SKM-1 treated with dmso at 0.1 percent for 144 hours (cell line): Measurements from ENCODE around the gene MINDY2.
"Not testable (repeated sequence)": the region's sequence is repeated elsewhere in the genome, so short reads cannot be mapped to it uniquely, and the experiment has no call there.

Source experiments
- DNase-seq: peaks from one replicate; lab custom pipeline; 2025; ENCODE audit not compliant: unreplicated experiment; lab: John Stamatoyannopoulos, UW

Gene MINDY2

DNA sequence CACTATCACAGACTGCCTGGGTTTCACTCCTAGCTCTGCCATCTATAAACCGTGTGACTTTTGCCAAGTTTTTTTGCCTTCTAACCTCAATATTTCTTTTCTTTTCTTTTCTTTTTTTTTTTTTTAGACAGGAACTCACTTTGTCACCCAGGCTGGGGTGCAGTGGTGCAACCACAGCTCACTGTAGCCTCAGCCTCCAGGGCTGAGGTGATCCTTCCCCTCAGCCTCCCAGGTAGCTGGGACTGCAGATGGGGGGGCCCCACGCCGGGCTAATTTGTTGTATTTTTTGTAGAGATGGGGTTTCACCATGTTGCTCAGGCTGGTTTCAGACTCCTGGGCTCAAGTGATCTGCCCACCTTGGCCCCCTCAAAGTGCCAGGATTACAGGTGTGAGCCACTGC, 18.4 kb upstream of the MINDY2 start:
- DNase-seq = no peak

DNA sequence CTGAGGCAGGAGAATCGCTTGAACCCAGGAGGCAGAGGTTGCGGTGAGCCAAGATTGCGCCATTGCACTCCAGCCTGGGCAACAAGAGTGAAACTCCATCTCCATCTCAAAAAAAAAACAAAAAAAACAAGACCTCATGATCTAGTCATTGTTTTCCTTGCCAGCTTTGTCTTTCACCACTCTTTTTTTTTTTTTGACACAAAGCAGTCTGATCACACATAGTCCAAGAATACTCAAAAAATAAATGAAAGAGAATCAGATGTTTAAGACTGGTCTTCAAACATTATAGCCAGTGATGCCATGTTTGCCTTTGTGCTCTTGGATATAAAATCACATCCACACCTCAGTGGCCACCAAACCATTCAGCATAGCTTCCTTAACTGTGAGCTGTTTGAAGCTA, 15.8 kb upstream of the MINDY2 start:
- no peak for DNase-seq

DNA sequence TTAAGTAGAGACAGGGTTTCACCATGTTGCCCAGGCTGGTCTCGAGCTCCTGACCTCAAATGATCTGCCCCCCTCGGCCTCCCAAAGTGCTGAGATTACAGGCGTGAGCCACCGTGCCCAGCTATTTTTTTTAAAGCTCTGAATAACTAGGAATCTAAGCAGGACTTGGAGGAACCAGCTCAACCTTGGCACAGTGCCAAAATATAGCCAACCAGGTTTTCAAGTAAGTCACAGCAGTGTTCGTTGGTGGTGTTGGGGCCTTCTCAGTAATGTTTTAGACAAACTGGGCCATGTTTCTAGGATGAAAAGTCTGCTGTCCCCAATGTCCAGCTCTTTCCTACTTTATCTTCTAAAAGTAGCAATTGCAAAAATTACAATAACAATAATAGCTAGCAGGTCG, 15.1 kb upstream of the MINDY2 start:
- DNase-seq = no peak

DNA sequence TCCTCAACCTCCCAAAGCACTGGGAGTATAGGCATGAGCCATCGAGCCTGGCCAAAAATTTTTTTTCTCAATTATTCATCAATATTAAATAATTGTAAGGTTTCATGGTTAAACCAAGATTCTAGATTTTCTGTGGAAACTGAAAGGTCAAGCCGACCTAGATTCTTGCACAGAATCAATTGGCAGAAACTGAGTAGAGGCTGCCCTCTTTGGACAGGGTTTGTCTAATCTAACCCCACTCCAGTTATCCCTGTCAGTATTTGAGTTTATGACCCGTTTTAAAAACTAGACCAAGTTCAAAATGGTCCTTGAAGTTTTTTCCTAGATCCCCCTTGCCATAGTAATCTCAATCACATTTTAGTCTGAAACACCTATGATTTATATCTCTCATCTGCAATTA, 13.0 kb upstream of the MINDY2 start:
- DNase-seq = no peak

- no peak for DNase-seq
Measured at GRCh38 chr15:58760385-58761009, 10.6 kb upstream of the MINDY2 start.

GRCh38 chr15:58761010-58761388, 10.1 kb upstream of the MINDY2 start:
- no peak for DNase-seq

GRCh38 chr15:58762285-58762684, 8.8 kb upstream of the MINDY2 start:
- DNase-seq = no peak

- DNase-seq = no peak
Measured at GRCh38 chr15:58762731-58763130, 8.4 kb upstream of the MINDY2 start.

GRCh38 chr15:58764468-58764867, 6.6 kb upstream of the MINDY2 start:
- no peak for DNase-seq

- DNase-seq = no peak
Measured at GRCh38 chr15:58766290-58766689, 4.8 kb upstream of the MINDY2 start.

GRCh38 chr15:58768601-58769004, 2.5 kb upstream of the MINDY2 start:
- DNase-seq = not testable (repeated sequence)

DNA sequence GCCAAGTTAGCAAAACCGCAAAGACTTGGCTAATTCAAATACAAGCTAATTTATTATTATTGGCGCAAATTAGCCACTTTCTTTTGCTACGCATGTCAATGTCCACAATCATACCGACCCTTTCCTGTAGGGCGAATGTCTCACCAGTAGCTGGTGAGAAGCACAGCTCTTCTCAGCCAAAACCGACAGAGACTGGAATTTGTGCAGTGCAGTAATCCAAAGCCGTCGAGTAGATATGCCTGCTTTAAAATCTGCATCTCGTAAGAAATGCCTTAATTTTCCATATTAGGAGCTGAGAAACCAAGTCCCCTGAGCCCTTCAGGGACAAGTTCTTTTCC, 614 bp upstream of the MINDY2 start:
- DNase-seq = no peak

DNA sequence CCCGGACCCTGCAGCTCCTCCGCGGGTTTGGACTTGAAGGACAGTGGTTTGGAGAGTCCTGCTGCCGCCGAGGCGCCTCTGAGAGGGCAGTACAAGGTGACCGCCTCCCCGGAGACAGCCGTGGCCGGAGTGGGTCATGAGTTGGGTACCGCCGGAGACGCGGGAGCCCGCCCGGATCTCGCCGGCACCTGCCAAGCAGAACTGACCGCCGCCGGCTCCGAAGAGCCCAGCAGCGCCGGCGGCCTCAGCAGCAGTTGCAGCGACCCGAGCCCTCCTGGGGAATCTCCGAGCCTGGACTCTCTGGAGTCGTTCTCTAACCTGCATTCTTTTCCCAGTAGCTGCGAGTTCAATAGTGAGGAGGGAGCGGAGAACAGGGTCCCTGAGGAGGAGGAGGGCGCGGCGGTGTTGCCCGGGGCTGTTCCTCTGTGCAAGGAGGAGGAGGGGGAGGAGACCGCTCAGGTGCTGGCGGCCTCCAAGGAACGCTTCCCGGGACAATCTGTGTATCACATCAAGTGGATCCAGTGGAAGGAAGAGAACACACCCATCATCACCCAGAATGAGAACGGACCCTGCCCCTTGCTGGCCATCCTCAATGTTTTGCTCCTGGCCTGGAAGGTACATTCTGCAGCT, 634 bp downstream of the MINDY2 start:
- no peak for DNase-seq

DNA sequence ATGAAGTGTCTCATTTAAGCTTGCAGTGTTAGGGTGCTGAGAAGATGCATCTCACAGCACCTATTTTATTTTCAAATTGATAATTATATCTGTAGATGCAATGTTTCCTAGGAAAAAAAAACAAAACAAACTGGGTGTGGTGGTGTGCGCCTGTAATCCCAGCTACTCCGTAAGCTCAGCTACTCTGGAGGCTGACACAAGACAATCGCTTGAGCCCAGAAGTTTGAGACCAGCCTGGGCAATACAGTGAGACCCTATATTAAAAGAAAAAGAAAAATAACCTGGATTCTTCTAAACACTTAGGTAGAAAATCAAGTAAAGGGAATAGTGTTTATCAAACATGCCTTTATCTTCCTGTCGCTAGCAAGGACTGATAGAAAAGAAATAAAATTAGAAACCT, 1.9 kb downstream of the MINDY2 start:
- DNase-seq = no peak

GRCh38 chr15:58775402-58775801, 4.3 kb downstream of the MINDY2 start:
- DNase-seq = no peak

GRCh38 chr15:58777107-58777506, 6.0 kb downstream of the MINDY2 start:
- no peak for DNase-seq

- no peak for DNase-seq
Measured at GRCh38 chr15:58779554-58779953, 8.5 kb downstream of the MINDY2 start.

DNA sequence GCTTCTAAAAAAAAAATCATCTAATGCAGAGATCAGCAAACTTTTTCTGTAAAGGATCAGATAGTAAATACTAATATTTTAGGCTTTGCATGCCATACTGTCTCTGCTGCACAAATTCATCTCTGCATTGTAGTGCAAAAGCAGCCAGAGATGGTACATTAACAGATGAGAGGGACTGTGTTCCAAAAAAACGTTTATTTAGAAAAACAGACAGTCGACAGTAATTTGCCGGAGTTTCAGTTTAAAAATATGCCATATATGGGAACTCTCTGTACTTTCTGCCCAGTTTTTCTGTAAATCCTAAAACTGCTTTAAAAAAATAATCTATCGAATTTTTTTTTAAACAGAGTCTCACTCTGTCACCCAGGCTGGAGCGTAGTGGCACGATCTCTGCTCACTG, 14.3 kb downstream of the MINDY2 start:
- DNase-seq = no peak

GRCh38 chr15:58788056-58788710, 17.1 kb downstream of the MINDY2 start:
- DNase-seq = no peak

DNA sequence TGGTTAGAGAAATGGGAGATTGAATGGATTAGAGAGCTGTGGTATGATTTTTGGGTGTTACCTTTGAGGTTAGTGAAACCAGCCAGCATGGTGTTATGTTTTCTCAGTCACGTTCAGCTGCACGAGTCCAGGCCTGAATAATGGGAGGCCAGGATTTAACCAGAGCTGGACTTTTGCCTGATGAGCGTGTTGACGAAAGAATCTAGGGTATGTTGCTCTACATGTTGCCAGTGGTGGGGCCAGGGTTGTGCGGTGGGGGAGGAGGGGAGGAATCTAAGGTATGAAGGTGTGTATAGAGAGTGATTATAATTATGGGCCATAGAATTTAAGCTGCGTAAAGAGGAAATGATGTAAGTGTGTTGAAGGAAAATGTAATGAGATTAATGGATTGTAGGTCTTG, 22.8 kb downstream of the MINDY2 start:
- no peak for DNase-seq

GRCh38 chr15:58795825-58796224, 24.7 kb downstream of the MINDY2 start:
- DNase-seq = no peak

- no peak for DNase-seq
Measured at GRCh38 chr15:58797505-58797904, 26.4 kb downstream of the MINDY2 start.

DNA sequence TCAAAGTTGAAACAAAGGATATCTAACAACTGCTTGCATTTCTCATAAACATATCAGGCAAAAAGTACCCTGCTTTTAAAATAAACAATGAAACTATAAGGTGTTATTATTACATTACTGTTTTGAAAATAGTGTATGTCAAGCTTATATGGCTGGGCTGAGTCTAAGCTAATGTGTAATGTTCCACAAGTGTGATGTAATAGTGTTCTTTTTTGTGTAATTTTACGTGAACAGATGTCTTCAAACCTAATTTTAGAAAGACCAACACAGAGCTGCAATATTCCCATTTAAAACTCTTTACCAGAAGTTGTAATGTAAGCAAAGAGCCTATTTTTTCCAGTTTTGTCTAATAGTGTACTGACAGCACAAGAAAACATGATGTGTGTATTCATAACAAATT, 34.0 kb downstream of the MINDY2 start:
- DNase-seq = no peak
